Occipital lobe (tissue), 2 donors: Measurements from ENCODE around the gene ARHGEF3. TPM values are rescaled to one million over a fixed set of nuclear protein-coding genes. Genes with fewer than 3 reads are reported as not detected.

Experiments used
- DNase-seq: peaks from one replicate; lab custom pipeline; 2025; lab: John Stamatoyannopoulos, UW
- total RNA-seq: library from RNA; depleted of rRNA; stranded (reverse); fragments of >200 nt; gene quantifications from one replicate; pipeline ENCODE4 v1.2.3, GENCODE V29; 2014

ARHGEF3 gene
- total RNA-seq, 1 donor from 2014 or later: 26.4 TPM

DNA sequence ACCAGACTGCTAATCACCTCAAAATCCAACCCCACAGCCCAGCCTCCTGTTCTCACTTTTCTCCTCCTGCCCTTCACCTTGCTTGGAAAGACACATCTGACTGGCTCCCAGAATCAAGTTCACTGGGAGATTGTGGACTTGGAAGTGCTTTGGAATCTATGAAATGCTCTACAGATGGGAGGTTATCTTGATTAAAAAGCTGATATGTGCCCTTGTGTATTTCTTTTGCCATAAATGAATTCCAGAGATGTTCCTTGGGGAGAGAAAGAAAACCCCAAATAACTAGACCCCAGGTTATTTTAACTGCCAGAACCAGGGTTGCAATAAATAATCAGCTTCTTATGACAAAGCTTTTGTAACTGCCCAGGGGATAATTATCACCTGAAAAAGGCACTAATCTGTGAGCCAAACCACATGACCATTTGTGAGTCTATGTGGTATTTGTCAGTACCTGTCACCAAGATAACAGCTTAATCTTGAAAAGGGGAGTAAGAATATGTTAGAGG lies 21.7 kb upstream of the ARHGEF3 start:
- DNase-seq: no peak

DNA sequence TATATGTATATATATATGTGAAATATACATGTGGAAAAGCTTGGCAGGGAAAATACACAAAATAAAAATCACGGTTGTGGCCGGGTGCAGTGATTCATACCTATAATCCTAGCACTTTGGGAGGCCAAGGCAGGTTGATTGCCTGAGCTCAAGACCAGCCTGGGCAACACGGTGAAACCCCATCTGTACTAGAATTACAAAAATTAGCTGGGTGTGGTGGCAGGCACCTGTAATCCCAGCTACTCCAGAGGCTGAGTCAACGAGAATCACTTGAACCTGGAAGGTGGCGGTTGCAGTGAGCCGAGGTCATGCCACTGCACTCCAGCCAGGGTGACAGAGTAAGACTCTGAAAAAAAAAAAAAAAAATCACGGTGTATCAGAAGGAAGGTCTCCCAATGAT lies 20.8 kb upstream of the ARHGEF3 start:
- no peak for DNase-seq

DNA sequence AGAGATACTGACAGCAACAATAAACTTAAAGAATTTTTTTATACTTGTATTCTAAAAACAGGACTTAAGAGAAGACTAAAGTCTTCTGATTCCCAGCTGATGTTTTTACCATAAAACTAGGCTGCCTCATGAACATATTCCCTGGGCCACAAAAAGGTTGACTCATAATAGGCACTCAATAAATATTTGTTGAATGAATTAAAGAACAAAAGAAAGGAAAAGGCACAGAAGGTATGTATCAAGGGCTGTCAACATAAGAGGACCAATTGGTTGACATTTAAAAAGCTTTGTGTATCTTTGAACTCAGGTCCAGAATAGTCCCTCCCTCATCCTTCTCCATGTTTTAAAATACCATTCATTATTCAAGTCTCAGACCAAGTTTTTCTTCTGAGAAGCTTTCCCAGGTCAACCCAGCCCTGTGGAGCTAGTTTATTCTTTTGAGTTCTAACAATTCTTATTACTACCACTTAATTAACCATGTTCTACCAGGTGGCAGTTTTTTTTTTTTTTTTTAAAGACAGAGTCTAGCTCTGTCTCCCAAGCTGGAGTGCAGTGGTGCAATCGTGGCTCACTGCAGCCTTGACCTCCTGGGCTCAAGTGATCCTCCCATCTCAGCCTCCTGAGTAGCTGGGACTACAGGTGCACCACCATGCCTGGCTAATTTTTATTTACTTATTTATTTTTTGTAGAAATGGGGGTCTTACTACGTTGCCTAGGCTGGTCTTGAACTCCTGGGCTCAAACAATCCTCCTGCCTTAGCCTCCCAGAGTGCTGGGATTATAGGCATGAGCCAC lies 17.5 kb upstream of the ARHGEF3 start:
- DNase-seq: no peak

DNA sequence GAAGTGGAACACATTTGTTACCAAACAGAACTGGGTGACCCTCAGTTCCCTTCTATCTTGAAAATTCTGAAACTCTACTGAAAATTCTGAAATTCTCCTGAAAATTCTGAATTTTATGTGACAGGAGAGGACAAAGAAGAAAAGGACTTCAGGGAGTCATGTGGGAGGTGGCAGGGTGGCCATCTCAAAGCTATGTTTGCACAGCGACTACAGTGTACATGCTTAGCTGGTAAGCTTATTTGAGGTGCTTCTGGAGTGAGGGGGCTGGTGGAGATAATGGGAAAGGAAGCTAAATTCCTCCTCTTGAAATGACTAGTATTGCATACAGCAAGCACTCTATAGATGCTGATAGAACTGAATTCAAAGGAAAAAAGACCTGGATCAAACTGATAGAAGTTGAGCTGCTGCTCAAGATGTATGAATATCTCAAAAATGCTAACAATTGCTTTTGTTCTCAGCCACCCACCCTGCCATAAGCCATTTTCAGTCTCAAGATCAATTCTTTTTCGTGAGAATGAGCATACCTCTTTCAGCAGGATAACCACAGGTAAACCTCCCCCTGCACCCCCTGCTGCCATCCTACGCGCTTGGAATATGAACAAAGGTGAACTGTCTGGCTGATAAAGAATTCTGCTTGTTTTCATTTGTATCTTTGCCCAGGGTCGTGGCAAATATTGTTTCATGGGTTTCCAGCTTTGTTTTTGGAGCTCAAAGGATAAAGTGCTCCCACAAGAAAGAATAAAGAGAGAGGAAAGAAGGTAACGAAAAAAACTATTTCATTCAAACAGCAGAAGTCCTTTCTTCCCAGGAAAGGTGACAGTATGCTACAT lies 16.6 kb upstream of the ARHGEF3 start:
- DNase-seq: no peak

DNA sequence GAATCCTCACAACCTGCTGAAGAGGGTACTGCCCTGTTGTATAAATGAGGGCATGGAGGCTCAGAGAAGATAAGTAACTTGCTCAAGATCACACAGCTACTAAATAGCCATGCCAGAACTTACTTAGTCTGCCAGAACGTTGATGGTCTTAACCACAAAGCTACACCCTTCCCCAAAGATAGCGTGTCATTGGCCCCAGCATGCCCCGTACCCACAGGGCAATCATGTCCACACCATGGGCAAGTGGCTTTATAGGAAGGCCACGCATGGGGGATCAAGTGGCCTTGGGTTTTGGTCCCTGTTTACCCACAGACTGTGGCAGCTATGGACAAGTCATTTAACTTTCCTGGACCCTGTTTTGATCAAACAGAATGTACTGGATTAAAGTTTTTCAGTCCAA lies 15.9 kb upstream of the ARHGEF3 start:
- no peak for DNase-seq

DNA sequence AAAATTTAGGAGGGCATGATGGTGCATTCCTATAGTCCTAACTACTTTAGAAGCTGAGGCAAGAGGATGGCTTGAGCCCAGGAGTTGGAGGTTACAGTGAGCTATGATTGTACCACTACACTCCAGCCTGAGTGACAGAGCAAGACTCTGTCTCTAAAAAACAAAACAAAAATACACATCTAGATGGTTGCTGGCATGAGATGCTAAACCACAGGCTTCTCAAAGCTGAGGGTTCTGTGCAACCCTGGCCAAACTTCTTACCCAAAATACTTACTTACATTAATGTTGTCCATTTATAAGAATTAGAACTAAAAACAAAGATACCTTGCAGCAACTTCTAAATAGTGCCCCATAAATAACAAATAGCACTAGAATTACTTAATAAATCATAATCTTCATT lies 14.3 kb upstream of the ARHGEF3 start:
- no peak for DNase-seq

DNA sequence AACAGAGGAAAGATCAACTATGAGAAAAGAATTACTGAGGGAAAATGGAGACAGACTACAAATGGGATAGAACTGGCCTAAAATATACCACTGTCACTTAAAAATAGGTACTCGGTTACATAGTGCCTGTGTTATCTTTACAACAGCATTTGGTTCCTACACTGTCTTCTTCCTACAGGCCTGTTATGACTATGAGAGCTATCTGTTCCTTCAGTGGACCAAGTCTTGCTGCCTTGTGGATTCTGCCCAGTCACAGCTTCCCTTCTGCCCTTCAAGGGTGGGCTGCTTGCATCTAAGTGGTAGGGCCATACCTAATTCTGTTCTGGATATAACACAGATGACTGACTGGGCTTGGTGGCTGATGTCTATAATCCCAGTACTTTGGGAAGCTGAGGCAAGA lies 13.8 kb upstream of the ARHGEF3 start:
- no peak for DNase-seq

DNA sequence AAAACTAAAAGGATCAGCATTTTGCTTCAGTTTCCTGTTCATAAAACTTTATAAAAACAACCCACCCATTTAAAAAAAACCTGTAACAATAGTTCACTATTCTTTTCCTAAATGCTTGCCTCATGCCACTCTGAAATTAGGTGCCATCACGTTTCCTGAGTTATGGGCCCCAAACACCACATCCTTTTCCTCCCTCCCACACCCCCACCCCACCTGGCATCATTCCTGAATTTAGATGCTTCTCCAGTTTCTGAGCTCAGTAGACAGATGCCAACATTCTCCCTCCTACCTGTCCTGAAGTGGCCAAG lies 11.9 kb upstream of the ARHGEF3 start:
- DNase-seq: no peak

DNA sequence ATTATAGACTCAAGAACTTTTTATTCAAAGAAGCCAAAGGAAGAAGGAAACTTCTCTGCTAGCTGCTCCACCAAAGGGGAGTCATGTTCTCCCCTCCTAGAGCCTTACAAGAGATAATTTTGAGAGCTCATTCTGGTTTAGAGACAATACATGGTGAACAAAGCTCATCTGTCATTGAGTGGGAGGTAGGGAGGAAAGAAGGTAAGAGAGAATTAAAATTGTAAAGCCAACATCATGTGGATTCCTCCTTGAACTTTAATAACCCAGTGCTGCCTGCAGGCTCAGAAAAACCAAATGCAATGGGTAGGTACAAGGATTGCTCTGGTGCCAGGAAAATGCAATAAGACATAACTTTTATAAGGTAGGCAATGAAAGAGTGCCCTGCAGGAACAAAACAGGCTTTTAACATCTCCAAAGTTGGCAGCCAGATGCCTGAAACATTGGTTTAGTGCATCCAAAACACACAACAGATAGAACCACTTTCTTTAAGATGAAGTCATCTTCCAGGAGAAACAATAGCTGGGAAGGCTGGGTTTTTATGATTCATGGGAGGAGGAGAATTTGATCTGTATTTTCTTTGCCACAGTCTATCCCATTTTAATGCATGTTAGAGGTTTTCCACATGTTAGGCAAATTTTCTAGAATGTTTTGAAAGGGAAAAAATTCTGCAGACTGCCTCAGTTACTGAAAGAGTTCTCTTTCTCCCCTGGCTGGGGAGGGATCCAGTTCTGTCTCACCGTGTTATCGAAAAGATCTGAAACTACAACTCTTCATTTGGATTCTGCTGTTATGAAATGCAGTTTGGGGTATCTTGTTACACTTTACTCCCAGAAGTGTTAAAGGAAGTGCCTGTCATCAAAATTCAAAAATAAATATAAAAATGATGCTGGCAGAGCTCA lies 11.3 kb upstream of the ARHGEF3 start:
- no peak for DNase-seq

DNA sequence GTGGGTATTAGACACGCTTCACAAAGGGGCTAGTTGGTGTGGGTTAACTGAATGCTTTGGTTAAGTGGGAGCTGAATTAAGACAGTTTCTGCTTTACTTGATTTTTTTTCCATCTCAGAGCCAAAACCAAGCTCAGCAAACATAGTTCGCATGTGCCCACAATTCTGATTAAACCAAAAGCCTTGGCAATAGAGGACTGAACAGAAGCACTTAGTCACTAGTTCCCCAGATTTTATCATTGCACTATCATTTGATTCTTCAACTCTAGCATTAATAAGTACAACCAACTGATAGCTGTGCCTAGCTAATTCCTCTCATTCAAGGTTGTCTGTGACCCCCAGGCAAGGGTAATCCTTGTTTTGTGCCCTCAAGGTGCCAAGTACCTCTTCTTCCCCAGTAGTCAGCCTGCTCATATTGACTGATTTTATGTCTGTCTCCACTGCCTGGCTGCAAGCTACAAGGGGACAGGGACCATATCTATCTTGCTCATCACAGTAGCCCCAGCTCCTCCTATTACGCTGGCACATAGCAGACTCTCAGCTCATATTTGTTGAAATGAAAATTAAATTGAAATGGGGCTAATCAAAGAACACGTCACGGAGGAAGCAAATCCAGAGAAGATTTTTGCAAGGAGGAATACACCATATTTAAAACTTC lies 9.9 kb upstream of the ARHGEF3 start:
- DNase-seq: no peak

DNA sequence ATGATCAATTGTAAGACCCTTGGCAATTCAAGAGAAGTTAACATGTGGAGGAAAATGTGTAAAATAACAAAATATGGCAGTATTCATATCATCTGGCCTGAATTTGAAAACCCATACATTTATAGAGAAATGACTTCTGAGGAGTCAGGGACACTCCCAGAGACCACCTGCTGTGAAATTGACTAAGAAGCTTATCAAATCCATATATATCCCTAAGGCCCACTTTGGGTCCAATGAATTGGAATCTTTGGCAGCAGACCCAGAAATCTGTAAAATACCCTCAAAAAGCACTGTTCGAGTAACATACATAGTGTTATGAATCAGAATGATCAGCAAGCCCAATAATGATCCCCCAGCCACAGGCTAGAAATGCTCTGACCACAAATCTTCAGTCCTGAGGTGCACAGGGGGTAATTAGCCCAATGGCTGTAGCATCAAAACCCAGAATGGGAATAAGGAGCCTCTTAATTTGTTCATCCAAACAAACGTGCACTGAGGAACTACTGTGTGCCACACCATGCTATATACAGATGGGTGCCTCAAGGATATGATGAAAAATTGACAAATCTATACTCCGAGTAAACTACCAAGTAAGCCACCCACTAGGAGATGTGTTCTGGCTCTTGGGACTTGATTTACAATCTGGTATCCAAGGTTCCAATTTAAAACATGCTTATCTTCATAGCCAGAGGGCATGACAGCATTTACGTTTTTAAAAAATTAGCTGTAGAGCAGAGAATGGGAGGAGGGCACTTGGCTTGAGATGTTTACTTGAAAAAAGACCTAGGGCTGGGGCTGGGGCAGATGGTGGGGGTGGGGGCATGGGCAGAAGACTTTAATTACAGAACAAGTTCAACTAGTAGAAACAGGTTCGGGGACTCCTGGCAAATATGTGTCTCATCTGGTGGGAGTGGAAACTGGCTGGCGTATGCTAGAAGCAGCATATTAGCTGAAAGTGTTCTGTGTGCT lies 9.1 kb upstream of the ARHGEF3 start:
- DNase-seq: no peak

DNA sequence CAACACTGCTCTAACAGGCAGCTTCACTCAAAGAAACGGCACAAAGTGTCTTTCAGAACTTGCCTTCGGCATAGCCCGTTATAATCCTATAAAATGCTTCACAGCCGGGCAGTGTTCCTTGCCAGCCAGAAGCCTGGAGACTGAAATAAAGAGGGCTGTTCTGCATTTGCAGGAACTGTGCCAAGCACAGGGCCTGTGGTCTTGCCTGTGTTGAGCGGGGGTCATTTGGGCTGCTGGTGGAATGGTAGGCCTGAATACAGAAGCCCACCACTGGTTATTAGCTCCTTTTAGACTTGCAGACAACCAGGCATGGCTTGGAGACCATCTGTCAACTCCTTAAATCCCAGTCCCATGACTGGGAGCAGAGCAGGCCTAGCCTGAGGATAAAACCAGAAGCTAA lies 4.7 kb upstream of the ARHGEF3 start:
- peak; percentile 49 for DNase-seq

DNA sequence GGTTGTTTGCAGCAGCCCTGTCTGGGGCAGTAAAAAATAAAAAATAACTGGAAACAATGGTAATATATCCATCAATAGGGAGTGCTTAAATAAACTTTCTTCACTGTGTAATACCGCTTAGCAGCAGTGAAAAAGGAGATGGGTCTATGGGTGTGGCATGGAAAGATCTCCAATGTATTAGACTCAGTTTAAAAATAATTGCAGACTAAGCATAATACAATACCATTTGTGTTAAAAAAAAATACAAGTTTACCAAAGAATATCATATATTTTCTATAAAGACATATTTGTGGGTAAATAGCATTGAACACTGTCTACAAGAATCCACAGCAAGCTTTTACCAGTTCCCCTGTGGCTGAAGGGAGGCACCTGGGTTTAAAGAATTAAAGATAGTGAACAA lies 1.0 kb upstream of the ARHGEF3 start:
- DNase-seq: no peak

DNA sequence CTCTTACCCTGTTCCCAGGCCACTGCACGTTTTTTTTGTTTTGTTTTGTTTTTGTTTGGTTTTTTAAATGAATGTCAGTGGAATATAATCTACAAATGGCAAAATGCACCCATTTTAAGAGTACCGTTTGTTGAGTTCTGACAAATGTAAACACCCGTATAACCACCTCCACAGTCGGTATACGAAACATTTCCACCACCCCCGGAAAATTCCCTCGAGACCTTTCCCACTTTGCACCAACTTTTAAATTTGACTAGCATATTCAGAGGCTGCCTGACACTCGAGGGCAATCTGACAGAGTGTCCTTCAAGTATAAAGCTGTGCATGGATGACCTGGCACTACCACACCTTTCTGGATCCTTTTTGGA lies 613 bp upstream of the ARHGEF3 start:
- DNase-seq: no peak

DNA sequence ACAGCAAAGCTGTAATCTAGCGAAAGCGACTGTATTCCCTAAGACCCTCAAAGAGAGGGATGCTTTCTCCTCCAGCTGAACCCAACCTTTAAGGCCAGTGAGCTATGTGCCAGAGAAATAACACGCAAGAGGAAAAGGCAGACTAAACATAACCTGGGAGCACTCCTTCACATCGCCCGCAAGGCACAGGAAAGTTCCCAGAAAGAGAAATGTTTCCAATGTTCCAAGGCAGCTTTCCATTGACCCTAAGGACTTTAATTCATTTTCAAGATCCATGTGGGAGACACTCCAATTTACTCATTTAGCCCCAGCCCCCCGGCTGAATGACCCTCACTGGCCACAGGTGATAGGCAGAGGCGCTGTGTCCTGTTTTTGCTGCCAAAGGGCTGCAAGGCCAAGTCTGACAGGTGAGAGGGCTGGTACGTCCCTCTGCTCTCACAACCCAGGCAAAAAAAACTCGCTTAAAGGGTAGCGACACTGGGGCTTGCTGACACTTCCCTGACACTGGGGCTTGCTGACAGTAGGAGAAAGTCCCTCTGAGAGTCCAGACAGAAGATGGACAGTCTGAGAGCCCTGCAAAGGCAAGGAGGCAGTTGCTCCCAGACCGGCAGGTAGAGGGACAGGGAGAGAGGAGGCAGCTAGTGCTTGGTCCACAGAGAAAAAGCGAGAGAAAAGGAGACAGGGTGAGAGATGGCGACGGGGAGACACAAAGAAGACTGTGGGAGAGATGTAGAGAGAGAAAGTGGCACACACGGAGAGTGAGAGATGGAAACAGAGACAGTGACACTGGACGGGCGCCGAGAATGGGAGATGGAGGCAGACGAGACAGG lies 702 bp downstream of the ARHGEF3 start:
- DNase-seq: no peak

DNA sequence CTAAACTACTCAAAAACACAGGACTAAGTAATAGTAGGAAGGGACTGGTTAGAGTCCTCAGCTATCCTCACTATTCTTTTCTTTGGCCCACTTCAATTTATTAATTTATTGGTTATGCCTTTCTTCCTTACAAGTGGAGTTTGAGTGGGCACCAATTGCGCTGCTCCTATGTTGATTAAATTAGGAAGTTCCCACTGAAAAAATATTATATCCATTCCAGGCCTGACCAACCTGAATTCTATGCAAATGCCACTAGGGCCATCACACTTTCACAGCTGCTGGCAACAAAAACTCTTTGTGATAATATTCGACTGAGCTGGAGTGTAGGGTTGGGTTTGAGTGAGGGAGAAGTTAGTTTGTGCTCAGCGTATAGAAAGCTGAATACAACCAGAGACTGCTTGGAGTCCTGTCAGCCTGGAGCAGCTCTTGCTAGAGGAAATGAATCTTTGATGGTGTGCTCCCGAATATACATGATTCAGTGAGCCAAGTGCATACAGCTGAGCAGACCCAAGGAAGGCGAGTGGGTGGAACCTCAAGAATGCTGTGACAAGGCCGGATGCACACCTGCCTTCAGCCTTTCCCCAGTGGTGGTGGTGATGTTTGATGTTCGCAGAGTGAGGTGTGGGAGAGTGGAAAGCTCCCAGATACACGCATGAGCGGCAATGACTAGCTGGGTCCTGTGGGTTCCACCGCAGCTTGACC lies 1.5 kb downstream of the ARHGEF3 start:
- DNase-seq: peak; percentile 24

DNA sequence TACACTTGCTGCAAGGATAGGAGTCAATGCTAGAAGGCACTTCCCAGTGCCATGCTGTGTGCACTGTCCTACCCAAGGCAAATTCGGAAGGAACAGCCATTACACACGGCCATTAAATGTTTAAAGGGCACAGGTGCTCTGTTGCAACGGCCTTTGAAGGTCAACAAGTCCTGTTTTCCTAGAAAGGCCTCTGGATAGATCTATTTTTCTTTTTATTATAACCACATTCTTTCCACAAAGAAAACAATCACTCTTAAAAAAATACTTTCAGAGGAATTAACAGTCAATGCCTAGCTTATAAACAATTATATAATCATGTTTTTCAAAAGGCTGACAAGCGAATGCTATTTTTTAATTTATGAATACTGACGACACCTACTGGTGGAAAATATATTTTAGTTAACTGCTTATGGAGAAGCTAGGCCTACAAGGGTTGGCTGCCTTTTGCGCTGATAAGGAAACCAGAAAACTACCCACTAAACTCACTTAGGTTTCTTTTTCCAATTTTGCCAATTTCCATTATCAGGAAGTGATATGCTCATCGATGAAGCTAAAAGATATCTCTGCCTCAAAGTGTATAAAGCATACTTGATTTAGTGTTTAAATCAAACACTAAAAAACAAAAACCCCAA lies 2.4 kb downstream of the ARHGEF3 start:
- DNase-seq: no peak

DNA sequence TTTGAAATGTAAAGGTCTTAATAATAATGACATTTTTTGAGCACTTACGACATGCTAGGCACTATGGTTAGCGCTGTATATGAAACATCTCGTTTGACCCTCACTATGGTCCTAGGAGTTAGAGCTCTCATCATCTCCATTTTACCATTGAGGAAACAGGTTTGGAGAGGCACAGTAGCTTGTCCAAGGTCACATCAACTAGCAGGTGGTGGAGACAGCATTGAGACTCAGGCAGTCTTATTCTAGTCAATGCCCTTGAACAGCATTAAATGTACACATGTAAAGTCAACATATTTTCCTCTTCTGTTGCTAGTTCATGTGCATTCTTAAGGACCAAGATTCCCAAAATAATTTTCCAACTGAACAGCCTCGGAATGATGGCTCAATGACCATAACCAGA lies 4.8 kb downstream of the ARHGEF3 start:
- no peak for DNase-seq
